Mononuclear cell (primary cell): ENCODE data around the gene GDF9. TPM values are rescaled to one million over a fixed set of nuclear protein-coding genes. Genes with fewer than 3 reads are reported as not detected.

ENCODE experiments used
- total RNA-seq: library from RNA; depleted of rRNA; stranded (reverse); fragments of >200 nt; gene quantifications from one replicate; pipeline ENCODE4 v1.2.3, GENCODE V29; 2012

Gene GDF9
- total RNA-seq, 1 donor: 0.42 TPM

Other genes starting within 250 kb of the GDF9 start
- gene IL13, start 208.3 kb downstream of the GDF9 start, total RNA-seq: 0.31 TPM
- gene IL4, start 192.5 kb downstream of the GDF9 start, total RNA-seq: not detected
- gene KIF3A, start 128.9 kb downstream of the GDF9 start, total RNA-seq: 5.6 TPM
- 1.5 TPM for gene CCNI2, start 119.0 kb downstream of the GDF9 start, total RNA-seq
- gene SEPTIN8, start 89.2 kb downstream of the GDF9 start, total RNA-seq: 3.8 TPM
- not detected for gene SOWAHA, start 53.2 kb downstream of the GDF9 start, total RNA-seq
- gene SHROOM1, start 35.8 kb downstream of the GDF9 start, total RNA-seq: 0.52 TPM
- gene UQCRQ, start 173 bp upstream of the GDF9 start, total RNA-seq: 52.3 TPM
- 0.21 TPM for gene LEAP2, start 7.2 kb upstream of the GDF9 start, total RNA-seq
- gene AFF4, start 97.2 kb upstream of the GDF9 start, total RNA-seq: 83.2 TPM
- gene ZCCHC10, start 160.1 kb upstream of the GDF9 start, total RNA-seq: 25.2 TPM
- 39.9 TPM for gene HSPA4, start 185.5 kb upstream of the GDF9 start, total RNA-seq